ENCODE results near the gene MRPL24.
A peak's percentile ranks its signal among the peaks of the same experiment; 100 is the strongest.

Gene MRPL24

DNA sequence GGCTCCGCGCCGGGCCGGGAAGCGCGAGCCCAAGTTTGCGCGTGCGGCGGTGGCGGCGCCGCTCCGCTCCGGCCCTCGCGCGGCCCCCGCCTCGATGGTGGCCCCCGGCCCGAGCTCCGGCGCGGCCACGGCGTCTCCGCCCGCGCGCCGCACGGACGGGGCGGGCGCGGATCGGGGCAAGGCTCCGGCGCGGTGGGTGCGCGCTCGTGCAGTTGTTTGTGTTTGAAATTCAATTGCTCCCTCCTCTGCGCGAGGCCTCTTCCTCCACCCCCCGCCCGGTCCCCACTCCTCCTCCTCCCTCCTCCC lies 10.5 kb upstream of the MRPL24 start, which contains the start of gene HDGF:
TSS of gene HDGF (minus strand) at position 225 of the 306 bp plus-strand sequence. CDS start 246 bp downstream, outside the sequence.
- TF ChIP-seq FOXM1 (IDR thresholded peaks at IDR 0.05; ENCODE audit: borderline replicate concordance) (peak; percentile 86), ARNT (IDR thresholded peaks at IDR 0.05) (no peak), SUZ12 (IDR thresholded peaks at IDR 0.05) (no peak), FOXK2 (IDR thresholded peaks at IDR 0.05) (no peak), ZNF384 (IDR thresholded peaks at IDR 0.05) (no peak), FOXA1 (IDR thresholded peaks at IDR 0.05) (no peak)
- TF ChIP-seq, protein P1, sequence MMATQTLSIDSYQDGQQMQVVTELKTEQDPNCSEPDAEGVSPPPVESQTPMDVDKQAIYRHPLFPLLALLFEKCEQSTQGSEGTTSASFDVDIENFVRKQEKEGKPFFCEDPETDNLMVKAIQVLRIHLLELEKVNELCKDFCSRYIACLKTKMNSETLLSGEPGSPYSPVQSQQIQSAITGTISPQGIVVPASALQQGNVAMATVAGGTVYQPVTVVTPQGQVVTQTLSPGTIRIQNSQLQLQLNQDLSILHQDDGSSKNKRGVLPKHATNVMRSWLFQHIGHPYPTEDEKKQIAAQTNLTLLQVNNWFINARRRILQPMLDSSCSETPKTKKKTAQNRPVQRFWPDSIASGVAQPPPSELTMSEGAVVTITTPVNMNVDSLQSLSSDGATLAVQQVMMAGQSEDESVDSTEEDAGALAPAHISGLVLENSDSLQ (IDR thresholded peaks at IDR 0.05): no peak
- CTCF ChIA-PET: interaction anchor here (0.6 to 2.2 kb wide), 3 partner anchors 15 to 92 kb away, joined by 3 to 10 read pairs (median 5); partner anchors contain the start of gene PRCC
- no peak for DNase-seq (ENCODE audit: extremely low spot score)
- POLR2A ChIA-PET: interaction anchor here (0.7 to 4.5 kb wide), 12 partner anchors 10 to 107 kb away, joined by 3 to 80 read pairs (median 6); partner anchors contain the start of genes CRABP2, ISG20L2, METTL25B and MRPL24

DNA sequence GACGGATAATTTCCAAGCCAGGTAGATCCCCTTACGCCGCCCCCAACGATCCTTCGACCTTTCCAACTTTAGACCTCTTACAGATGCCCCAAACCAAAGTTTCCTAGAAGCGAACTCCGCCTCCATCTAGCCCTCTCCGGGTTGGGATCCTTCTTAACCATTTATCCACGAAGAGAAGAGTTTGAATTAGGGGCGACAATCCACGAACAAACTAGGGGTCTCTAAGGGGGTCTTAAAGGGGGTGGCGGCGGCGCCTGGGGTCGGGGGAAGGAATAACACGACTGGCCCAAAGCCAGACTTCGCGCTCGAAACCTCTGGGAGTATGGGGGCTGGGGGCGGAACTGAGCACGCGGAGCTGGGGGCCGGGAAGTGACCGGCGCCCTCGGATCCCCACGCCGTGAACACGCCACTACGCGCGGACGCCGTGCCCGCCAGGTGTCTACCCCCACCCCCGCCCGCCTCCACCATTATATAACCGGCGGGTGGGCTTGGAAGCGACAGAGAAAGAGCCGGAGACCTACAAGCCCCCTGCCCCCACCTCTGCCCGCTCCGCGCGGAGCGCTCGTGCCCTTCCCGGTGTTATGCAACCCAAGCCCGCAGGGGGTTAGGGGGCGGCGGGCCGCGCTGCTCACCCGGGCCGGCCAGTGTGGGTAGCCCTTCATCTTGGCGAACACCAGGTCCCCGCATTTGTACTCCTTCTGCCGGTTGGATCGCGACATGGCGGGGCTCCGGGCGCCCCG lies 10.0 kb upstream of the MRPL24 start:
- peak; percentile 48 for DNase-seq (ENCODE audit: extremely low spot score)
- POLR2A ChIA-PET: interaction anchor here (0.7 to 4.5 kb wide), 10 partner anchors 9 to 107 kb away, joined by 3 to 80 read pairs (median 6); partner anchors contain the start of genes ISG20L2, METTL25B, MRPL24 and PRCC

DNA sequence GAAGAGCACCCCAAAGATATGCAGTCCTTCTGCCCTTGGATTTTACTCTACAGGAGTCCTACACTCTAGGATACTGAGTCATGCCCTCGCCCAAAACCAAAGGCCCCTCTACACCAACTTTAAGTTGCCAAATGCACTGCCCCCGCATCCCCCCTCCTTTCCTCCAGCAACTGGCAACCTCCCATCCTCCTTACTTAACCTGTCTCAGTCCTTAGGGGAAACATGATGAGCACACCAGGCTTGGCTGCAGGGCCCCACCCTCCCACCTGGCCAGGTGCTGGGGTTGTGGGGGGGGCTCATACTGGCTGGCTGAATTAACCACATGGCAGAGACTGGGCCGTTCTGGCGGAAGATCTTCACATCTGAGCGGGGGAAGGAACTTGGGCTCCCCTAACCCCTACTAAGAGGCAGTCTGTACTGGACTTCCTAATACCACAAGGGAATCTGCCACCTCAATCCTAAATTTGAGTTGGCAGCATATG lies 9.3 kb upstream of the MRPL24 start:
- CTCF ChIA-PET: interaction anchor here (2.2 kb wide), 1 partner anchor 24 kb away, joined by 10 read pairs; no protein-coding TSS in a partner anchor
- POLR2A ChIA-PET: interaction anchor here (1.0 to 4.5 kb wide), 5 partner anchors 9 to 22 kb away, joined by 4 to 80 read pairs (median 33); partner anchors contain the start of genes ISG20L2, METTL25B, MRPL24 and PRCC
- DNase-seq (ENCODE audit: extremely low spot score): no peak
- TF ChIP-seq ARNT (IDR thresholded peaks at IDR 0.05) (no peak), BHLHE40 (IDR thresholded peaks at IDR 0.05; ENCODE audit: borderline replicate concordance) (no peak)

More for the DNA sequence above, 10.0 kb upstream of the MRPL24 start:
- CTCF ChIA-PET: interaction anchor here (0.6 to 2.2 kb wide), 3 partner anchors 16 to 91 kb away, joined by 3 to 10 read pairs (median 5); partner anchors contain the start of gene PRCC
- TF ChIP-seq BHLHE40 (IDR thresholded peaks at IDR 0.05; ENCODE audit: borderline replicate concordance) (no peak), L3MBTL2 (conservative IDR thresholded peaks at IDR 0.05) (peak; percentile 37; the same call in 1 of the 2 replicates)

DNA sequence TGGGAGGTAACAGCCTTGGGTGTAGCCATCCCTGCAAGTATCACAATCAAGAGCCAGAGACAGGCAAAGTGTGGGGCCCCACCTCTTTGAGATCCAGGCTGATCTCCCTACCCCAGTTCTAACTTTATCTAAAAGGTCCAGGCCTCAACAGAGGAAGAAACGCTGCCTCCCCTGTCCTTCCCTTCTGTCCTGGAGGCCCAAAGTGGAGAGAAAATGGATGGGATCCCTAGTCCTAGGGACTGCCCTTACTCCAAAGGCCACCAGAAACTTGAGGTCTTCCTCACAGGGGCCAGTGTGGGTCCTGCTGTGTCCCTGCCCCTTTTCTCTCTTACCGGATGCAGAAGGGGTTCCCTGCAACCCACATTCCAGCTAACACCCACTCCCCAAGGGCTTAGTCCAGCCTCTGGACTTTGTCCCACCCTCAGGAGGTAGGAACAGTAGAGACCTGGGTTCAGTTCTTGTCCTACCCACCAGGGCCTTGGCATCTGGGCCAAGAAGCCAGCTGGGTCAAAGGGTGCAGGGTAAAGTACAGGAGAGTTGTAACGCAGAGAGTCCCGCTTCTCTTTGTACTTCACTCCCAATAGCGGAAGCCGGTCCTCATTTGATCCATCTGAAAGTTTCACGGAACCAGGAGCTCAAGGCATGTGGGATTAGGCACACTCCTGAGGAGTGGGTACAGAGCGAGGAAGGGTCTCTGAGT lies 8.7 kb upstream of the MRPL24 start:
- ChIA-PET CTCF (no interaction called here), POLR2A (interaction anchor here (1.0 to 4.5 kb wide), 4 partner anchors 8 to 21 kb away, joined by 4 to 80 read pairs (median 33); partner anchors contain the start of genes ISG20L2, METTL25B, MRPL24 and PRCC)
- no peak for DNase-seq (ENCODE audit: extremely low spot score)
- TF ChIP-seq HDGF (IDR thresholded peaks at IDR 0.05; ENCODE audit: borderline replicate concordance): no peak
- no peak for TF ChIP-seq TARDBP (IDR thresholded peaks at IDR 0.05)
- no peak for TF ChIP-seq CTBP1 (IDR thresholded peaks at IDR 0.05; ENCODE audit: borderline replicate concordance)
- no peak for TF ChIP-seq ARNT (IDR thresholded peaks at IDR 0.05)
- TF ChIP-seq BHLHE40 (IDR thresholded peaks at IDR 0.05; ENCODE audit: borderline replicate concordance): no peak
- TF ChIP-seq, protein P1 (IDR thresholded peaks at IDR 0.05): no peak
- TF ChIP-seq SP1 (IDR thresholded peaks at IDR 0.05): no peak
- TF ChIP-seq FOXA1 (IDR thresholded peaks at IDR 0.05): no peak
- TF ChIP-seq L3MBTL2 (conservative IDR thresholded peaks at IDR 0.05): no peak
- no peak for TF ChIP-seq ZNF384 (IDR thresholded peaks at IDR 0.05)
- no peak for TF ChIP-seq LEF1 (IDR thresholded peaks at IDR 0.05; ENCODE audit: borderline replicate concordance)
- no peak for TF ChIP-seq ELF4 (IDR thresholded peaks at IDR 0.05)
- no peak for TF ChIP-seq SUZ12 (IDR thresholded peaks at IDR 0.05)
- TF ChIP-seq FOXK2 (IDR thresholded peaks at IDR 0.05): no peak
- no peak for TF ChIP-seq NFRKB (IDR thresholded peaks at IDR 0.05)

DNA sequence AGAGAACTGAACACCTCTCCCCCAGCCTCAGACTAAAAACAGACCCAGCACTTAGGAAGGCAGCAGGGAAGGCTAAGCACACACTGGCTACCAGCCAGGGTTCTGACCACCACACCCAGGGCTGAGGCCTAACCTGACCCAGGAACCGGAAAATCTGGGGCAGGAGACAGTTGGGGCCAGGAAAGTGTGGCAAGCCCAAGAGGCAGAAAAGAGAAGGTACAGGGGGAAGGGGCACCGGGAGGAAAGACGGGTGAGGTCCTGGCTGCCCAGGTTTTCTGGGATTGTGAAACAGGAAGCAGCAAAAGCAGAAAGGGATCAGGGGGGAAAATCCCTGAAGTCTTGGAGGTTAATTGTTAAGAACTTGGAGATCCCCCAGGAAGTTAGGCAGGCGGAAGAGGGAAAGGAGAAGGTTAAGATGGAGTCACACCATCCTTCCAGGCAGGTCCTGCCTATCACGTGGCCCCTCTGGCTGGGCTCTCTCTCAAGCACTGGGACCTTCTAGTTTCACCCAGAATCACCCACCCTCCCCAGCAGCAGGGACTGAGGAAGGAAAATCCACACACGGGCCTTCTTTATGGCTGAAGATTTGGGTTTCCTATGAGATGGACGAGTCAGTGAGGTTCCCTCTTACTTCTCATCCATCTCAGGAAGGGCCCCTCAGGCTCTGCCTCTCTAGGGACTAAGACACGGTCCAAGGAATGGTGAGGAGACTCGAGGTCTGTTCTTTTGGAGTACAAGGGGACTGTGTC lies 8.0 kb upstream of the MRPL24 start:
- no peak for TF ChIP-seq CTBP1 (IDR thresholded peaks at IDR 0.05; ENCODE audit: borderline replicate concordance)
- TF ChIP-seq BHLHE40 (IDR thresholded peaks at IDR 0.05; ENCODE audit: borderline replicate concordance): no peak
- TF ChIP-seq ARNT (IDR thresholded peaks at IDR 0.05): no peak
- no peak for TF ChIP-seq LEF1 (IDR thresholded peaks at IDR 0.05; ENCODE audit: borderline replicate concordance)
- no peak for TF ChIP-seq SP1 (IDR thresholded peaks at IDR 0.05)
- TF ChIP-seq SUZ12 (IDR thresholded peaks at IDR 0.05): no peak
- TF ChIP-seq HDGF (IDR thresholded peaks at IDR 0.05; ENCODE audit: borderline replicate concordance): no peak
- no peak for TF ChIP-seq NFRKB (IDR thresholded peaks at IDR 0.05)
- no peak for TF ChIP-seq FOXK2 (IDR thresholded peaks at IDR 0.05)
- DNase-seq (ENCODE audit: extremely low spot score): no peak
- POLR2A ChIA-PET: interaction anchor here (4.5 kb wide), 2 partner anchors 7 to 18 kb away, joined by 60 to 80 read pairs; partner anchors contain the start of genes MRPL24 and PRCC
- CTCF ChIA-PET: interaction anchor here (0.6 kb wide), 1 partner anchor 279 kb away, joined by 3 read pairs; no protein-coding TSS in a partner anchor
